Subcutaneous abdominal adipose tissue (tissue), 5 donors: Measurements from ENCODE around the gene ACTN1.

Source experiments
- H3K27ac ChIP-seq: one replicate; pipeline ENCODE4 v1.7.0; 2013; ENCODE audit warnings: low read depth, mild to moderate bottlenecking, inconsistent platforms, low read length, moderate library complexity
- H3K27me3 ChIP-seq, 5 donors: one replicate each; pipeline ENCODE4 v1.7.0; 2013; ENCODE audit warnings: low read length in 5 of 5, inconsistent platforms in 1 of 5; ENCODE audit not compliant: control insufficient read depth in 5 of 5, insufficient read depth in 4 of 5
- H3K36me3 ChIP-seq, 5 donors: one replicate each; pipeline ENCODE4 v1.7.0; 2013; ENCODE audit warnings: low read length in 5 of 5; ENCODE audit not compliant: control insufficient read depth in 5 of 5, insufficient read depth in 5 of 5
- H3K4me1 ChIP-seq, 5 donors: one replicate each; pipeline ENCODE4 v1.7.0; 2013; ENCODE audit warnings: low read length in 5 of 5, mild to moderate bottlenecking in 3 of 5, moderate library complexity in 1 of 5; ENCODE audit not compliant: control insufficient read depth in 5 of 5, insufficient read depth in 5 of 5
- H3K4me3 ChIP-seq, 5 donors: one replicate each; pipeline ENCODE4 v1.7.0; 2013; ENCODE audit warnings: low read length in 5 of 5, low read depth in 1 of 5
- H3K9ac ChIP-seq, 5 donors: one replicate each; pipeline ENCODE4 v1.7.0; 2013; ENCODE audit warnings: low read length in 5 of 5, mild to moderate bottlenecking in 4 of 5, moderate library complexity in 3 of 5
- H3K9me3 ChIP-seq, 5 donors: one replicate each; pipeline ENCODE4 v1.7.0; 2013; ENCODE audit warnings: low read length in 5 of 5; ENCODE audit not compliant: control insufficient read depth in 5 of 5
- donor health status: healthy.
- donor health status: healthy.
- donor health status: healthy.
- donor health status: healthy.
- donor health status: healthy.

Gene ACTN1

DNA sequence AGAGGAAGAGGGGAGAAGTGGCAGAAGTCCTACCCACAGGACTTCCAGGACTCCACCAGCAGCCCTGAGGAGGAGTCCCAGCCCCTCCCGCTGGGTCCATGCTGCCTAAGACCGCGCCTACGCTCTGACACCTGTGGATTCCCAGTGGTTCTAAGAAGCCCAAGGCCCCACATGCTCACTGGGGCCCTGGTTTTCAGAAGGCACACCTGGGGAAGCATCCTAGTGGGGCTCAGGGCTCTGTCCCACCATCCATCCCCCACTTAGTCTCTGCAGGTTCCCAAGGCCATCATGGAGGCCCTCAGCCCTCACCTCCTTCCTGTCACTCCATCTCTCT lies 32.6 kb downstream of the ACTN1 start:
- Histone ChIP-seq H3K4me3 (no peak overlapping the region), H3K27me3 (no peaks in the 10 kb centered on the region), H3K36me3 (no peaks in the 10 kb centered on the region), H3K27ac (no peak overlapping the region), H3K9ac (no peak overlapping the region), H3K4me1 (peaks cover 17 to 92% (median 76%) of the 10 kb centered on the region in 5 donors), H3K9me3 (no peaks in the 10 kb centered on the region)

DNA sequence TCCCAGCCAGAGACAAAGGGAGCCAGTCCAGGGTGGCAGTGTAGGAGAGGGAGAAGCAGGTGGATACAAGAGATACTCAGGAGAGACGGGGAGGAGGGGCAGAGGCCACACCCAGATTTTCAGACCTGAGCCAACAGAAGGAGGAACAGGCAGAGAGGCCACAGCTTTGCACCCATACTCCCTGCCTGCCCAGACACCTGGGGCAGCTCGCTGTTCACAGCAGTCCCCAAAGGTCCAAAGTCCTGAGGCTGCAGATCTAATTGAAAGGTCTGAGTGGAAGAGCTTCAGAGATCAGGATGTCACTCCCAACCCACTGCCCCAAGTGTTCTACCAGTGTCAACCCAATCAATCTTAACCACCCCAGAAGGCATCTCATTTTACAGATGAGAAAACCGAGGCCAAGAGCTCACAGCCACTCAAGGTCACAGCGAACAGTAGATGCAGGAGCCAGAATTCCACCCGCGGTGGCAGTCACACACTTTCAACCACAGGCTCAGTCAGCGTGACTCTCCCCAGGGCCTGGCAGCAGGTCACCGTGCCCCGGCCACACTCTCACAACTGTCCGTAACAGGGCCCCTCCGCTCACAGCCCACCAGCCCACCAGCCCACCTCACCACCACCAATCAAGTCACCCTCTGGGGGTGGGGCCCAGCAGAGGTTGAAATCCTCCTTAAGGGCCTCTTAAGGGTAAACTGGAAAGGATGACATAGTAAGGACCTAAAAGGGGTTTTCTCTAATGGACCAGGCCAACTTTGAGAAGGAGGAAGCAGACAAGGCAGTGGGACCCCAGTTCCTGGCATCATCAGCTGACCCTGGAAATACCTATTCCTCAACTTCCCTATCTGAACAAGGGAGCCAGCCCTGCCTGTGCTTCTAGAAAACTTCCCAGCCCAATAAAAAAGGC lies 33.3 kb downstream of the ACTN1 start:
- Histone ChIP-seq H3K27ac (no peak overlapping the region), H3K9ac (peak overlapping the region in 1 of 5 donors; percentile 8)

DNA sequence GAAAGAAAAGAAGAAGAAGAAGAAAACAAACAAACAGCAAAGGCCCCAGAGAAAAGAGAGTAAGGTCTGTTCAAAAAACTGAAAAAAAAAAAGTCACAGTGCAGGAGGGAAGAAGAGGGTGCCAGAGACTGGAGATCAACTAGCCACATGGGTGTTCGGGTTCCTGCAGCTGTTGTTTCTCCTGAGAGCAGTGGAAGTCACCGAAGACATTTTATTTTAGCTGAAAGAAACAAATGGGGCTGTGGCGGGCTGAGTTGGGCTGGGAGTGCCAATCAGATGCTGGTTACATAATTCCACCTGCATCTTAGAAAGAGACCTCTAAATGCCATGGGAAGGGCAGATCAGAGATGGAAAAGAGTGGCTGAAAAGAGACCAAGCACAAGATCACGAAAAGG lies 33.9 kb downstream of the ACTN1 start:
- Histone ChIP-seq H3K36me3 (no peaks in the 10 kb centered on the region), H3K4me3 (no peak overlapping the region), H3K9ac (no peak overlapping the region), H3K27me3 (no peaks in the 10 kb centered on the region), H3K27ac (no peak overlapping the region), H3K9me3 (no peaks in the 10 kb centered on the region), H3K4me1 (peaks cover 12 to 95% (median 78%) of the 10 kb centered on the region in 5 donors)

More for the DNA sequence above, 33.3 kb downstream of the ACTN1 start:
- H3K4me1 ChIP-seq = peaks cover 12 to 93% (median 74%) of the 10 kb centered on the region in 5 donors
- H3K36me3 ChIP-seq = no peaks in the 10 kb centered on the region
- no peaks in the 10 kb centered on the region for H3K9me3 ChIP-seq
- H3K27me3 ChIP-seq = no peaks in the 10 kb centered on the region
- H3K4me3 ChIP-seq = no peak overlapping the region

DNA sequence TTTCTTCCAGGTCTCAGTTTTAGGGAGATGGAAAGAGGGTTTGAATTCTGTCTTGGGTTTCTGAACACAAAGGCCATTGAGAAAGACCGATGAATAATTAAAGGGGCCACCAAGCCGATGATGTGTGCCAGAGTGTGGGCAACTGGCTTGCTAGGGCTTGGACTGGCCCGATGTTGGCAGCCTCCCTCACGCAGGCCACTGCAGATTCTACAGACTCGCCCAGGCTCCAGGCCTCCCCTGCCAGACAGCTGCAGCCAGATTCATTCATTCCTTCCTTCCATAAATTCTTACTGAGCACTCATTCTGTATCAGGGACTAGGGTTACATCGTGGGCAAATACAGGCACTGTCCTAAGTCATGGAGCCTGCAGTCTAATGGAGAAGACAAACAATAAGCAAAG lies 34.9 kb downstream of the ACTN1 start:
- Histone ChIP-seq H3K4me3 (no peak overlapping the region), H3K36me3 (no peaks in the 10 kb centered on the region), H3K27ac (peak overlapping the region; percentile 34), H3K27me3 (no peaks in the 10 kb centered on the region), H3K4me1 (peaks cover 13 to 97% (median 79%) of the 10 kb centered on the region in 5 donors), H3K9me3 (no peaks in the 10 kb centered on the region), H3K9ac (peak overlapping the region in 2 of 5 donors; percentile 14 to 41)

DNA sequence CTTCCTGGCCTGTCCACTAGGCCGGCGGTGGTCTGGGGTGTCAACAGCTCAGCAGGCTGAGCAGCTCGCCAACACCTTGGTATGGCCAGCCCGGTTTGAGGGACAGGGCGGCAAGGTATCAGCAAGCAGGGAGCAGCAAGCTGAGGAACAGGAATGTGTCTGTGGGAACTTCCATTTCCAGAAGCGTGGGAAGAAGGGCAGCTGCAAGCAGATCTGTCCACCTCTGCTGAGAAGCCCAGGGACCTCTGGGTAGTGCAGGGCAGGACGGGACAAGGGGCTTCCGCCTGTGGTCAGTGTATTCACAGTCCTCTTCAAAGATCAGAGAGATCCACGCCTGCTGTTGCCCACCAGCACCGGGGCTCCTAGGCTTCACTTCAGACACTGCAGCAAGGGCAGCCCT lies 36.0 kb downstream of the ACTN1 start:
- Histone ChIP-seq H3K27me3 (no peaks in the 10 kb centered on the region), H3K36me3 (no peaks in the 10 kb centered on the region), H3K27ac (no peak overlapping the region), H3K9me3 (no peaks in the 10 kb centered on the region), H3K9ac (no peak overlapping the region), H3K4me3 (no peak overlapping the region), H3K4me1 (peaks cover 11 to 97% (median 79%) of the 10 kb centered on the region in 5 donors)

DNA sequence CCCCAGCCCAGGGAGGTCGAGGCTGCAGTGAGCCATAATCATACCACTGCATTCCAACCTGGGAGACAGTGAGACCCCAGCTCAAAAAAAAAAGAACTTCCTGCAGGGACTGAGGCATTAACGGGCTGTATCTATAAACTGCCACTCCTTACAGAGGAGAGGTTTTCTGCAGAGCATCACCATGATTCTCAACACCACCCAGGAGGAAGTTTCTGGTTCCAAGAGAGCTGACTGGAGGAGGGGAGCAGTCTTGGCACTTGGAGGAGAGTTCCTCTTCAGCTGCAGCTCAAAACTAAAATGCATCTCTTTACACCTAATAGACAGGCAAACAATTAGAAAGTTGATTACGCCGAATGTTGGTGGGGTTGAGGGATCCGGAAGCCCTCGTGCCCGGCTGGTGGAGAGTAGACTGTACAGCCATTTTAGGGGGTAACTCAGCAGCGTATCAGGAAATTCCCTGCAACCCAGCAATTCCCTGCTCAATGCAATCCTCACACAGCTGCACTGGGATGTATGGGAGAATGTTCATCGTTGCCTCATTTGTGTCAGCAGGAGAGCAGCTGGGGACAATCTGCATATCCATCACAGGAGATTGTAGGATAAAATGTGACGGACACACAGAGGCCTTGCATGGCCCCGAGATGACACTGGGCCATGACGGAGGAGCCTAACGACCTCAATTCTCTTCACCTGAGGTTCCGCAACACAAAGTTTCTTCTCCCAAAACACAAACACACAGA lies 36.6 kb downstream of the ACTN1 start:
- Histone ChIP-seq H3K4me1 (peaks cover 7 to 97% (median 79%) of the 10 kb centered on the region in 5 donors), H3K4me3 (no peak overlapping the region), H3K36me3 (no peaks in the 10 kb centered on the region), H3K27ac (no peak overlapping the region), H3K9me3 (no peaks in the 10 kb centered on the region), H3K27me3 (no peaks in the 10 kb centered on the region), H3K9ac (no peak overlapping the region)

DNA sequence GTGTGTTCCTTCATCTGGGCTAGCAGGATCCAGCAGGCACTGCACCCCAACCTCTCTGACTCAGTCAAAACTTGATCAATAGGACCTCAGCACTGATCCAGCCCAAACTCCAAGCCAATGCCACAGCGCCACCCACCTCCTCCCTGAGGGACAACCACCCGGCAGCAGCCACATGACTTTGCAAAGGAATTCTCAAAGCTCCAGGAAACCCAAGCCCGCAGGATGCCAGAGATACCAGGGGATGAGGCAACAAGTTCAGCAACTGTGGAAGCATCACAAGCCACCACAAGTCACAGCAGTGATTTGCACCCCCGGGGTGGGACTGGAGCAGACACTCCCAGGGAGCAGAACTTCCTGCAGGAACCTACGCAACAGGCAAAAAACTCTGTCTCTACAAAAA lies 37.3 kb downstream of the ACTN1 start:
- Histone ChIP-seq H3K9me3 (no peaks in the 10 kb centered on the region), H3K4me3 (no peak overlapping the region), H3K36me3 (no peaks in the 10 kb centered on the region), H3K4me1 (peaks cover 3 to 96% (median 77%) of the 10 kb centered on the region in 5 donors), H3K27me3 (no peaks in the 10 kb centered on the region), H3K27ac (peak overlapping the region; percentile 85), H3K9ac (no peak overlapping the region)

DNA sequence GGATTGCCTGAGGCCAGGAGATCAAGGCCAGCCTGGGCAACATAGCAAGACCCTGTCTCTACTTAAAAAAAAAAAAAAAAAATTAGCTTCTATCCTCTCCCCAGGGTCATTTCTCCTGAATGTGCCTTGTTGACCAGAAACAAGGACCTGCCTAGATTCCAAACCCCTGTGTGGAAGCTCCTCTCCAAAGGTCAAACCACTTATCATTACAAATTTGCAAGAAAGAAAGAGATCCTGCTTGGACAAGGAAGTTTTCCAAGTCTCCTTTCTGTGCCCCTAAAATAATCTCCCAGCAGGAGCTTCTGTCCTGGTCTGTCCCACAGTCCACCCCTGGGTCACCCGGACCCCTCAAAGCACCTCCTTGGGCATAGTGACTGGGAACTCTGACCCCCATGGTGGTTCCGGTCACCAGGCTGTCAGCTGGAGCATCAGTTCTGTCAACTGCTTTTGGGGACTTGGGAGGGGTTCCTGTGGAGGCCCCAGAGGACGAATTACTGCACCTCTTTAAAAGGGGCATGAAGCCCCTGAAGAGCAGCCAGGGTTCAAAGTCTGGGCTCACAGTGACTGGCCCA lies 38.4 kb downstream of the ACTN1 start:
- peak overlapping the region; percentile 85 for H3K27ac ChIP-seq

DNA sequence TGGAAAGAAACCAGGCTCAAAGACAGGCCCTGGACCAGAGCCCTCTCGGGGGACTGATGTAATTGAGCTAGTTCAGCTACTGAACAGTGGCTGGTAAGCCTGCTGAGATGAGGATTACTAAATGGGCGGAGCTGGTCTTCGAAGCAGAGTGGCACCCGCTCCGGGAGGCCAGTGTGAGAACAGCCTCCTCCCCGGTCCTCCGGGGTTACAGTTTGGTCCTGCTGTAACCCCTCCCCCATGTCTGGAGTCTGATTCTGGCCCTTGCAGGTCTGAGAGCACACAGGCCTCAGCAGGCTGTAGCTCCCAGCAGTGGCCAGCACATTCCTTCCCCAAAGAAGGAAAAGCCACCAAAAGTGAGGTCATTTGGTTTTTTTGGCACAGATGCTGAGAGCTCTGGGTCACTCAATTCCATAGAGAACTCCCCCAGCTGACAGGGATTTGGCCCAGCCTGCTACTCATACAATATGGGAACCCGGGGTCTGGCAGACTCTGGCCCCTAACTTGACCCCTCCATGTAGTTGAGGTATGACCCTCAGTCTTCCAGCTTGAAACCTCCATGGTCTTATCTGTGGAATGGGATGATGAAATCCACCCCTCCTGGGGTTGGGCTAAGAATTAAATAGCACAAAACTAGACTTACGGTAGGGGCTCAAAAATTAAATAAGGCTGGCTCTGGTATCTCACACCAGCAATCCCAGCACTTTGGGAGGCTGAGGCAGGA lies 39.0 kb downstream of the ACTN1 start:
- H3K9ac ChIP-seq = peak overlapping the region in 2 of 5 donors; percentile 26 to 64
- peaks cover 3 to 87% (median 81%) of the 10 kb centered on the region in 5 donors for H3K4me1 ChIP-seq
- peak overlapping the region; percentile 85 for H3K27ac ChIP-seq
- no peak overlapping the region for H3K4me3 ChIP-seq
- no peaks in the 10 kb centered on the region for H3K27me3 ChIP-seq
- no peaks in the 10 kb centered on the region for H3K36me3 ChIP-seq
- no peaks in the 10 kb centered on the region for H3K9me3 ChIP-seq

More for the DNA sequence above, 38.4 kb downstream of the ACTN1 start:
- Histone ChIP-seq H3K4me3 (no peak overlapping the region), H3K36me3 (no peaks in the 10 kb centered on the region), H3K4me1 (peaks cover 3 to 93% (median 82%) of the 10 kb centered on the region in 5 donors), H3K27me3 (no peaks in the 10 kb centered on the region), H3K9me3 (no peaks in the 10 kb centered on the region), H3K9ac (peak overlapping the region in 2 of 5 donors; percentile 20 to 26)
